H9 (cell line): ENCODE data around the gene ETV4. TPM values are rescaled to one million over a fixed set of nuclear protein-coding genes. Genes with fewer than 3 reads are reported as not detected.

Source experiments
- DNase-seq: peaks from one replicate; pipeline ENCODE4 v3.0.0-alpha.2; 2017
- H2AFZ ChIP-seq: one replicate; pipeline ENCODE4 v1.6.1; 2013; ENCODE audit warnings: mild to moderate bottlenecking, low read length, control low read depth, moderate library complexity
- H2AK5ac ChIP-seq: 2 replicates; pipeline ENCODE4 v1.6.1; 2013; ENCODE audit warnings: low read length, control low read depth, mixed read lengths; ENCODE audit not compliant: insufficient read length
- H2BK120ac ChIP-seq: one replicate; pipeline ENCODE4 v1.6.1; 2013; ENCODE audit warnings: low read depth, mild to moderate bottlenecking, low read length, control low read depth, inconsistent platforms; ENCODE audit not compliant: poor library complexity, severe bottlenecking
- H2BK12ac ChIP-seq: 2 replicates; pipeline ENCODE4 v1.6.1; 2013; ENCODE audit warnings: low read length, control low read depth, mixed read lengths, low read depth; ENCODE audit not compliant: insufficient read length
- H2BK15ac ChIP-seq: 2 replicates; pipeline ENCODE4 v1.6.1; 2013; ENCODE audit warnings: low read depth, low read length, control low read depth
- H2BK20ac ChIP-seq: one replicate; pipeline ENCODE4 v1.6.1; 2013; ENCODE audit warnings: low read depth, mild to moderate bottlenecking, low read length, control low read depth, inconsistent platforms; ENCODE audit not compliant: poor library complexity, severe bottlenecking
- H2BK5ac ChIP-seq: 2 replicates; pipeline ENCODE4 v1.6.1; 2013; ENCODE audit warnings: low read length, control low read depth, mixed read lengths; ENCODE audit not compliant: insufficient read length
- H3K14ac ChIP-seq: 2 replicates; pipeline ENCODE4 v1.6.1; 2013; ENCODE audit warnings: low read length, control low read depth; ENCODE audit not compliant: insufficient read depth
- H3K18ac ChIP-seq: 2 replicates; pipeline ENCODE4 v1.6.1; 2013; ENCODE audit warnings: low read depth, mild to moderate bottlenecking, mixed read lengths, low read length, control low read depth; ENCODE audit not compliant: insufficient read length
- H3K23ac ChIP-seq: 2 replicates; pipeline ENCODE4 v1.6.1; 2013; ENCODE audit warnings: low read length, control low read depth, mixed read lengths, low read depth; ENCODE audit not compliant: insufficient read length
- H3K23me2 ChIP-seq: 2 replicates; pipeline ENCODE4 v1.6.1; 2013; ENCODE audit warnings: low read depth, mild to moderate bottlenecking, mixed read lengths, low read length, control low read depth; ENCODE audit not compliant: insufficient read length, poor library complexity, severe bottlenecking
- H3K27ac ChIP-seq: 2 replicates; pipeline ENCODE4 v1.5.1; 2013; ENCODE audit warnings: low read length, control low read depth, mixed read lengths, low read depth; ENCODE audit not compliant: insufficient read length
- H3K27me3 ChIP-seq: 2 replicates; pipeline ENCODE4 v1.6.1; 2013; ENCODE audit warnings: low read length, control low read depth, inconsistent platforms; ENCODE audit not compliant: insufficient read depth
- H3K4ac ChIP-seq: 2 replicates; pipeline ENCODE4 v1.6.1; 2013; ENCODE audit warnings: low read depth, mild to moderate bottlenecking, control low read depth, inconsistent platforms, low read length, moderate library complexity
- H3K4me1 ChIP-seq: 2 replicates; pipeline ENCODE4 v1.6.1; 2013; ENCODE audit warnings: low read length, control low read depth, inconsistent platforms; ENCODE audit not compliant: insufficient read depth
- H3K4me2 ChIP-seq: 2 replicates; pipeline ENCODE4 v1.6.1; 2013; ENCODE audit warnings: low read length, control low read depth, mixed read lengths; ENCODE audit not compliant: insufficient read length, insufficient read depth
- H3K56ac ChIP-seq: 2 replicates; pipeline ENCODE4 v1.6.1; 2013; ENCODE audit warnings: low read depth, mild to moderate bottlenecking, mixed read lengths, low read length, control low read depth; ENCODE audit not compliant: insufficient read length
- H3K79me1 ChIP-seq: 2 replicates; pipeline ENCODE4 v1.6.1; 2013; ENCODE audit warnings: low read depth, mild to moderate bottlenecking, moderate library complexity, low read length, control low read depth, inconsistent platforms; ENCODE audit not compliant: insufficient read depth, poor library complexity, severe bottlenecking
- H3K79me2 ChIP-seq: 2 replicates; pipeline ENCODE4 v1.6.1; 2013; ENCODE audit warnings: low read length, control low read depth, inconsistent platforms; ENCODE audit not compliant: insufficient read depth
- H3K9ac ChIP-seq: 2 replicates; pipeline ENCODE4 v1.6.1; 2013; ENCODE audit warnings: low read length, control low read depth, mixed read lengths; ENCODE audit not compliant: insufficient read length; ENCODE audit errors: extremely low read depth
- H3K9me3 ChIP-seq: one replicate; pipeline ENCODE4 v1.6.1; 2013; ENCODE audit warnings: low read depth, low read length, inconsistent platforms; ENCODE audit not compliant: control insufficient read depth
- H3T11ph ChIP-seq: one replicate; pipeline ENCODE4 v1.6.1; 2013; ENCODE audit warnings: mild to moderate bottlenecking, low read length, control low read depth, inconsistent platforms
- H4K20me1 ChIP-seq: one replicate; pipeline ENCODE4 v1.6.1; 2013; ENCODE audit not compliant: control insufficient read depth, insufficient read length, insufficient read depth
- H4K5ac ChIP-seq: 2 replicates; pipeline ENCODE4 v1.6.1; 2013; ENCODE audit warnings: low read depth, mild to moderate bottlenecking, mixed read lengths, low read length, control low read depth; ENCODE audit not compliant: insufficient read length
- H4K8ac ChIP-seq: replicated peaks from 2 replicates; pipeline ENCODE4 v1.6.1; 2013; ENCODE audit warnings: low read length, control low read depth, mixed read lengths, low read depth; ENCODE audit not compliant: insufficient read length
- H4K91ac ChIP-seq: 2 replicates; pipeline ENCODE4 v1.6.1; 2013; ENCODE audit warnings: low read depth, mild to moderate bottlenecking, moderate library complexity, mixed read lengths, low read length, control low read depth; ENCODE audit not compliant: insufficient read length
- H3K27ac Mint-ChIP-seq, 3 experiments: 2 replicates in 2 of 3; 3 replicates in 1 of 3; pipeline ENCODE4 v1.8.0; 2020 to 2021; ENCODE audit warnings: mixed read lengths in 3 of 3, mild to moderate bottlenecking in 1 of 3, moderate library complexity in 1 of 3
- H3K27me3 Mint-ChIP-seq: 2 replicates; pipeline ENCODE4 v1.8.0; 2021; ENCODE audit warnings: low read depth, mild to moderate bottlenecking, moderate library complexity, mixed read lengths
- H3K36me3 Mint-ChIP-seq, 3 experiments: 2 replicates in 2 of 3; 3 replicates in 1 of 3; pipeline ENCODE4 v1.8.0; 2020 to 2021; ENCODE audit warnings: low read depth in 3 of 3, mixed read lengths in 3 of 3; ENCODE audit not compliant: insufficient read depth in 1 of 3
- H3K4me1 Mint-ChIP-seq, 2 experiments: 2 replicates each; pipeline ENCODE4 v1.8.0; 2020; ENCODE audit warnings: mixed read lengths in 2 of 2
- H3K4me3 Mint-ChIP-seq, 2 experiments: 2 replicates in 1 of 2; 3 replicates in 1 of 2; pipeline ENCODE4 v1.8.0; 2020 to 2021; ENCODE audit warnings: mild to moderate bottlenecking in 2 of 2, mixed read lengths in 2 of 2, moderate library complexity in 1 of 2
- H3K9me3 Mint-ChIP-seq, 2 experiments: 2 replicates in 1 of 2; 3 replicates in 1 of 2; pipeline ENCODE4 v1.8.0; 2020; ENCODE audit warnings: mild to moderate bottlenecking in 2 of 2, mixed read lengths in 2 of 2, moderate library complexity in 1 of 2
- CTCF ChIP-seq: fragments of 200-600 bp; sonication (generic); conservative IDR thresholded peaks from 3 replicates; pipeline ENCODE4 v1.8.0; 2021; ENCODE audit warnings: antibody characterized with exemption, mild to moderate bottlenecking
- WGBS: extraction: QIAGEN DNeasy Blood & Tissue Kit; methylation state at CpG from one replicate; pipeline ENCODE4 v1.1.7; 2013; ENCODE audit warnings: missing lambda C conversion rate, low lambda C conversion rate, mixed read lengths; ENCODE audit not compliant: insufficient read length; ENCODE audit errors: extremely low coverage; 5-methylcytosine and 5-hydroxymethylcytosine counted together
- total RNA-seq: library from RNA; stranded (reverse); gene quantifications from 2 replicates; pipeline ENCODE4 v1.2.1, GENCODE V29; 2021

ETV4 gene
- total RNA-seq, 1 experiment from 2014 or later = 74.4 TPM

GRCh38 chr17:43595466-43595865, 49.3 kb upstream of the ETV4 start:
- H3K4me1 Mint-ChIP-seq = peaks cover 19 to 38% of the 10 kb centered on the region in 2 experiments
- no peaks in the 10 kb centered on the region; a peak in 2 of 7 replicates for H3K36me3 Mint-ChIP-seq
- no peaks in the 10 kb centered on the region for H3K23me2 ChIP-seq
- H4K20me1 ChIP-seq = no peaks in the 10 kb centered on the region
- no peak overlapping the region for H3K18ac ChIP-seq
- no peaks in the 10 kb centered on the region; the same call in none of the 2 replicates for H3K27me3 Mint-ChIP-seq
- H4K91ac ChIP-seq = no peak overlapping the region
- no peak overlapping the region for H4K8ac ChIP-seq
- H3K27ac Mint-ChIP-seq = no peak overlapping the region
- H3K79me2 ChIP-seq = no peaks in the 10 kb centered on the region
- no peak overlapping the region for H2AK5ac ChIP-seq
- TF ChIP-seq CTCF = no peak
- H3K23ac ChIP-seq = no peak overlapping the region
- no peak overlapping the region for H2AFZ ChIP-seq
- no peak overlapping the region for H3K27ac ChIP-seq
- no peak overlapping the region for H2BK120ac ChIP-seq
- no peak overlapping the region for H3K9ac ChIP-seq
- no peak for DNase-seq
- H3T11ph ChIP-seq = no peak overlapping the region
- no CpG with 5 or more reads among the region's 4 CpGs for WGBS
- H3K56ac ChIP-seq = no peak overlapping the region
- H3K4me2 ChIP-seq = no peak overlapping the region
- no peak overlapping the region for H2BK5ac ChIP-seq
- no peak overlapping the region for H2BK15ac ChIP-seq
- no peaks in the 10 kb centered on the region for H3K9me3 ChIP-seq
- no peaks in the 10 kb centered on the region for H3K79me1 ChIP-seq
- no peaks in the 10 kb centered on the region for H3K27me3 ChIP-seq
- H3K4me3 Mint-ChIP-seq = no peak overlapping the region; a peak in 1 of 5 replicates
- H2BK20ac ChIP-seq = no peak overlapping the region
- no peak overlapping the region for H3K4ac ChIP-seq
- H3K4me1 ChIP-seq = no peaks in the 10 kb centered on the region
- H2BK12ac ChIP-seq = no peak overlapping the region
- H3K9me3 Mint-ChIP-seq = peaks cover 0 to 2% of the 10 kb centered on the region in 2 experiments; a peak in 1 of 5 replicates
- H4K5ac ChIP-seq = no peak overlapping the region
- H3K14ac ChIP-seq = no peak overlapping the region
